HL-60 (cell line): ENCODE results near the gene ARF1.

Experiments used
- CTCF ChIP-seq: IDR thresholded peaks from one replicate; pipeline ENCODE4 v1.5.1; 2011; ENCODE audit warnings: low read length, control low read depth, inconsistent platforms; ENCODE audit not compliant: insufficient read depth
- POLR2AphosphoS5 ChIP-seq: IDR thresholded peaks from 2 replicates; pipeline ENCODE4 v1.6.1; 2012; ENCODE audit warnings: low read depth
- REST ChIP-seq: IDR thresholded peaks from 2 replicates; pipeline ENCODE4 v1.6.1; 2012; ENCODE audit warnings: low read depth; ENCODE audit not compliant: insufficient replicate concordance

- TF ChIP-seq POLR2AphosphoS5 (no peak), CTCF (no peak), REST (no peak)
Measured at GRCh38 chr1:228095938-228096337, 13.4 kb downstream of the ARF1 start.
